HG03060 (cell line): Measurements from ENCODE around the gene GLMN.

Experiments used
- ATAC-seq: cut with Tn5 transposase; IDR thresholded peaks from one replicate; pipeline ENCODE4 v1.9.1; 2021; ENCODE audit warnings: low read depth, moderate number of reproducible peaks; ENCODE audit not compliant: unreplicated experiment

GLMN gene

GRCh38 chr1:92298573-92299476, at the start of gene GLMN, which contains the start of gene RPAP2:
Gene GLMN, minus strand, starts transcription at chr1:92298987. Its CDS starts 988 bp downstream, at chr1:92297999.
Gene RPAP2, plus strand, starts transcription at chr1:92299059. Its CDS starts 15 bp downstream, at chr1:92299074.
- ATAC-seq = peak; percentile 78

DNA sequence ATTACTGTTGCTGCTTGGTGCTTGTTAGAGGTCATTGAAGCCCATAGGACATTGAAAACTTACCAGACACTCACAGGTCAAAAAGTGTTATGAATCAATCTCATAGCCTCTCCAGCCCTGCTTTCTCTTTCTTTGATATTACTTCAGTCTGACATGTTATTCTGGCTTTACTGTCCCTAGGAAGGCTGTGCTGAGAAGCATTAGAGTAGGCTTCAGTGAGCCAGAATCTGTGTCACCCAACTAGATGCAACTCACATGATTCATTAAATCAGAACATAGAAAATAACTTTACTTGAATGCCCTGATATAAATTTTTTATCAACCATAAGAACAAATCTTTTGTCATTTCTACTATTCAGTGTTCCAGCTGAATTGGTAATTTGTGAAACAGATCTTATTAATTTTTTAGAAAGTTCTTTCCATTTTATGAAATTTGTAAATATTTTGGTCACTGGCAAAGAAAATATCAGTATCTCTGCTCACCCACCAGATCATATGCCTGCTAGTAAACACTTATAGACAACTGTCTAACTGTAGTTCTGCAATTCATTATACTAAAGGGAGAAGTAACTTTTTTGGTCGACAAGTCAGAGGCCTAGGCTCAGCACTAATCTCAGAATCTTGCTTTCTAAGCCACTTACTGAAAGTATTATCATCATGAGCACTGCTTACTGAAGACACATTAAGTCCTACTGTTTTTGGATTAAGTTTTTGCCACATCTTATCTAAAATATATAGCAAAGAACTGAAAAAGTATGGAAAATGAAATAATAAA, 48.3 kb upstream of the GLMN start:
- no peak for ATAC-seq

DNA sequence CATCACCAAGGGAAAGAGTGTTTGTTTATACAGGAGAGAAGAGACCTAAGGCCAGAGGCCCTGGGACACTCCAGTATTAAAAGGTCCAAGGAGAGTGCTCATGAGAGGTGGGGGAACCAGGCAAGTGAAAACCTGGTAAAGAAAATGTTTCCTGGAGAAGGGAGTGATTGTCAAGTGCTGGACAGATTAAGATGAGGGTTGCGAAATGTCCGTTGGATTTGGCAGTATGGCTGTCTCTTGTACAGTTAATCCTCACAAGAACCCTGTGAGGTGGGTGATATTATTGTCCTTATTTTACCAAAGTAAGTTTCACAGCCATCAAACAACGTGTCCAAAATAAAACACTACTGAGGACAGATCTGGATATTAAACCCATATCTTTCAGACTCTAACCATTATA, 44.3 kb upstream of the GLMN start:
- no peak for ATAC-seq

DNA sequence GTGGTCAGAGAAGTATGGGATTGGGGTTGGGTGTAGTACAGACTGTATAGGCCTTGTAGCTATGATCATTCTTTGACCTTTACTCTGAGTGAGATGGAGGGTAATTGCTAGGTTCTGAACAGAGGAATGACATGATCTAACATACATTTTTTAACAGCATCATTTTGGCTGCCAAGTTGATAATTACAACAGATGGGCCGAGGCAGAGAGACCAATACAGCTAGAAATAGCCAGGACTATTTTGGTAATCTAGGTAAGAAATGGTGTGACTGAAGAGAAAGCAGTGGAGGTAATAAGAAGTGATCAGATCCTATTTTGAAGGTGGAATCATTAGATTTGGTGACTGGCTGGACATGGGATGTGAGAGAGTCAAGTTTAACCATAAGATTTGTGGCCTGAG, 43.6 kb upstream of the GLMN start:
- no peak for ATAC-seq

DNA sequence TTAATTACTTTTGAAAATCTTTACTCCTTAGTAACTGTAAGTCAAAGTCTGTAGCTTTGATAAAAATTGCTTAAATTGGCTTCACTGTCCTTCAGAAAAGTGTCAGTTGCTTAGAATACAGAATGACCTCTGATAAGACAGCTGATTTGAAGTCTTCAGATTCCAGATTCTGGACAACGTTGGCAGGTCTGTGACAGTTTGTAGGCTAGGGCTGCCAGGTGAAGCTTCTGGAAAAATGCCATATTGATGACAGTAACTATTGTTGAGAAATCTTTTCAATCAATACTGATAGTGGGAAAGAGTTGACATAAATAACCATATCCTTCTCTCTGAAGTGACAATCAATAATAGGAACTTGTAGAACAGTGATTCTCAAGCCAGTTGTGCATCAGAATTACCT, 41.4 kb upstream of the GLMN start:
- ATAC-seq = no peak

DNA sequence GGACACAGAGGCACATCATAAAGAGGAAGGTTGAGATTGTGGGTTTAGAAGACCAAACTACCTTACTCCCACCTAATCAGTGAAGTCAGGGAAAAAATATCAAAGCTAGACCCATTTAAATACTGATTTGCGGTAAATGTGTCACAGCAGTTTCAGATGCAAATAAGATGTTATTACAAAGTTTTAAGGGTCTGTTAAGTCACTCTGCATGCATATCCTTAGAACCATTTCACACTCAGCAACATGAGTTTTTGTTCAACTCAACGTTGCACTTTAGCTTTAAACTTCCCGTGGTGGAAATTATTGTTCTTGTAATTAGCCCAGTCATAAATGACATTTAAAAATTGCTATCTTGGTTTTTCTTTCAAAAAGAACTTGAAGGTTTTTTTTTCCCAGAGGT, 34.9 kb upstream of the GLMN start:
- ATAC-seq = no peak

- no peak for ATAC-seq
Observed at GRCh38 chr1:92329347-92330129, 30.8 kb upstream of the GLMN start.

DNA sequence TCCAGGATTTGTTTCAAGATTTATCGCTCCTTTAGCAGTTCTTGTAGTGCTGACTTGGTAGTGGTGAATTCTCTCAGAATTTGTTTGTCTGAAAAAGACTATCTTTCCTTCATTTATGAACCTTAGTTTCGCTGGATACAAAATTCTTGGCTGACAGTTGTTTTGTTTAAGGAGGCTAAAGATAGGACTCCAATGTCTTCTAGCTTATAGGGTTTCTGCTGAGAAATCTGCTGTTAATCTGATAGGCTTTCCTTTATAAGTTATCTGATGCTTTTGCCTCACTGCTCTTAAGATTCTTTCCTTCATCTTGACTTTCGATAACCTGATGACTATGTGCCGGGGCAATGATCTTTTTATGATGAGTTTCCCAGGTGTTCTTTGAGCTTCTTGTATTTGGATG, 29.0 kb upstream of the GLMN start:
- no peak for ATAC-seq

DNA sequence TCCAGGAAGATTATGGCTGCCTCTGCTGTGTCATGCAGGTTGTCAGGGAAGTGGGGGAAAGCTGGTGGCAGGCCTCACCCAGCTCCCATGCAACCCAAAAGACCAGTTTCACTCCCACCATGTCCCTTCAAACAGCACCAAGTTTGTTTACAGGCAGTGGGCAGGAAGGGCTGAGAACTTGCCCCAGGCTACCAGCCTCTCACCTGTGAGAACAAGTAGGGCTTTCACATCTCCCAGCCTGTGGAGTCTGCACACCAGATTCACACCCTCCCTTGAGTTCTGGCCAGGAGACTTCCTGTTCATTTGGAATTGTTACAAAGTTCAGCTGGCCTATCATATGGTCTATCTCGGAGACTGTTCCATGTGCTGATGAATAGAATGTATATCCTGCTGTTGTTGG, 27.9 kb upstream of the GLMN start:
- no peak for ATAC-seq

DNA sequence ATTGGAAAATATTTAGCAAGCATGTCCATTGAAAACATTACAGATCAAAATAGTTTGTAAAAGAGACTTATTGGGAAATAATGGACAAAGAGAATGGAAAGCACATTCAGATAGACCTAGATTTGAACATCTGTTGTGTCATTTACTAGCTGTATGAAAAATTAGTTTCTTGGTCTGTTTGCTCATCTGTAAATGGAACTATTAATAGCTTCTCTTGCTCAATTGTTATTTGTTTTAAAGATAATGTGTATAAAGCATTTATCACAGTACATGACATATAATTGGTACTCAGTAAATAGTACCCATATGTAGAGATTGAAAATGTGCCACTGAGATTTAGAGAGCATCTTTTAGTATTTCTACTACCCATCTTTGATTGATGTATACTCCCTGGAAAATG, 26.0 kb upstream of the GLMN start:
- ATAC-seq = no peak

- no peak for ATAC-seq
Observed at GRCh38 chr1:92323473-92324453, 25.0 kb upstream of the GLMN start.

- ATAC-seq = no peak
Observed at GRCh38 chr1:92317836-92318493, 19.2 kb upstream of the GLMN start.

GRCh38 chr1:92315766-92316599, 17.2 kb upstream of the GLMN start:
- no peak for ATAC-seq

- ATAC-seq = no peak
Observed at GRCh38 chr1:92314024-92314423, 15.2 kb upstream of the GLMN start.

DNA sequence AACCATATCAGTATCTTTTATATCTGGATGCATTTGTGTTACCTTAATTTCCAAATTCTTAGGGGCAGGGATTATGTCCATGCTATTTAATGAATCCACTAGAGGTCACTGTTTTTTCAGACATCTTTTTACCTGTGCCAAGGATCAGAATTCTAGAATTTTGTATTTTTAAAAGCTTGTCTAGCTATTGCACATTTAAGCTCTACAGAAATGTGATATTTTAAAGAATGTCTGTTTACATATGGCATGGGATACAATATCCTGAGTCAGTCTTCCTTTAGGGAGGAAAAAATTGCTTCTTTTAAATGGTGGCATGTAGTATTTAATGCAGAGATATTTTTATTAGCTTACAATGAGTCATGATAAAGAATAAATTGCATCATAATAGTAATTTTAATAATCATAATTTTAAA, 11.4 kb upstream of the GLMN start:
- no peak for ATAC-seq

DNA sequence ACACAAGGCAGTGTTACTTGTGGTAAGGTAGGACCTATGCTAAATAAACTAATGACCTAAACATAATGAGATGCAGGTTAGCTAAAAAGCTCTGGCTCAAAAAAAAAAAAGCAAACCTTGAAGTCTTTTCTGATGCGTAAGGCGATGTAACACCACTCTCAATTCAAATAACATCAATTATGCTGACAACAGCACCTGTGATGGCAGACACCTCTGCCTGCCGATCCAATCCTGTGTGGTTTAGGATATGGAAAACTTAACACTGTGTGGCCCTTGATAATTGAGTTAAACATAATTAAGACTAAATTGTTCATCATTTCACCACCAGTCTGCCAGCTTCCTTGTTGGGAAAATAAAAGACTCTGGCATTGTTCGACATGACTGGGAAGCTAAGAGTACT, 9.2 kb upstream of the GLMN start:
- ATAC-seq = no peak

GRCh38 chr1:92306020-92306419, 7.2 kb upstream of the GLMN start:
- ATAC-seq = no peak

- no peak for ATAC-seq
Observed at GRCh38 chr1:92301021-92301420, 2.2 kb upstream of the GLMN start.
